SK-N-SH (cell line): ENCODE measurements around the gene PCLO. TPM values are rescaled to one million over a fixed set of nuclear protein-coding genes. Genes with fewer than 3 reads are reported as not detected.

Source experiments
- CTCF ChIA-PET: fragments of 300-600, 350-600 bp; formaldehyde crosslinking; extraction: SDS; loops from one replicate; lab custom pipeline; 2021; lab: Yijun Ruan, JAX
- POLR2A ChIA-PET: fragments of 350-600 bp; sonication (Branson Sonifier 250); formaldehyde crosslinking; extraction: SDS; loops from one replicate; lab custom pipeline; 2020; ENCODE audit warnings: antibody characterized with exemption, inconsistent platforms; lab: Yijun Ruan, JAX
- DNase-seq: peaks from one replicate; pipeline ENCODE4 v3.0.0; 2012
- H2AFZ ChIP-seq: fragments of 200-600 bp; sonication (generic); 2 replicates; pipeline ENCODE4 v1.8.1; 2016; ENCODE audit warnings: antibody characterized with exemption, mild to moderate bottlenecking, low read depth
- H3F3A ChIP-seq: fragments of 200-600 bp; sonication (generic); replicated peaks from 2 replicates; pipeline ENCODE3; 2016; ENCODE audit warnings: antibody characterized with exemption, mild to moderate bottlenecking; ENCODE audit not compliant: insufficient read depth
- H3K27ac ChIP-seq, 2 experiments: fragments of 200-500 bp in 1 of 2; fragments of 200-600 bp in 1 of 2; sonication (Bioruptor generic) in 1 of 2; sonication (generic), shearing (Covaris generic) in 1 of 2; 2 replicates each; pipeline versions ENCODE4 v1.5.1 to v1.6.1; 2014 to 2016; ENCODE audit warnings: low read depth in 2 of 2, inconsistent platforms in 1 of 2, low read length in 1 of 2, mild to moderate bottlenecking in 1 of 2, mixed read lengths in 1 of 2
- H3K27me3 ChIP-seq: fragments of 200-600 bp; sonication (generic), shearing (Covaris generic); 2 replicates; pipeline ENCODE4 v1.6.1; 2016; ENCODE audit warnings: mixed run types; ENCODE audit not compliant: insufficient read depth
- H3K36me3 ChIP-seq, 2 experiments: fragments of 200-500 bp in 1 of 2; fragments of 200-600 bp in 1 of 2; sonication (Bioruptor generic) in 1 of 2; sonication (generic) in 1 of 2; replicated peaks in 1 of 2; 2 replicates each; pipeline versions ENCODE3 to v1.5.1; 2014 to 2016; ENCODE audit warnings: low read length in 1 of 2, mild to moderate bottlenecking in 1 of 2; ENCODE audit not compliant: insufficient read depth in 2 of 2, control insufficient read depth in 1 of 2
- H3K4me1 ChIP-seq, 2 experiments: fragments of 200-500 bp in 1 of 2; fragments of 200-600 bp in 1 of 2; sonication (Bioruptor generic) in 1 of 2; sonication (generic), shearing (Covaris generic) in 1 of 2; 2 replicates each; pipeline versions ENCODE4 v1.5.1 to v1.6.1; 2014 to 2016; ENCODE audit warnings: low read depth in 1 of 2, low read length in 1 of 2, mixed run types in 1 of 2; ENCODE audit not compliant: insufficient read depth in 2 of 2, control insufficient read depth in 1 of 2
- H3K4me2 ChIP-seq: fragments of 200-600 bp; sonication (generic), shearing (Covaris generic); 2 replicates; pipeline ENCODE4 v1.6.1; 2017; ENCODE audit warnings: mixed run types
- H3K4me3 ChIP-seq, 2 experiments: fragments of 200-500 bp in 1 of 2; fragments of 200-600 bp in 1 of 2; sonication (Bioruptor generic) in 1 of 2; sonication (generic), shearing (Covaris generic) in 1 of 2; 2 replicates each; pipeline versions ENCODE4 v1.5.1 to v1.8.1; 2014 to 2016; ENCODE audit warnings: low read depth in 2 of 2, inconsistent platforms in 1 of 2, low read length in 1 of 2, mild to moderate bottlenecking in 1 of 2, mixed read lengths in 1 of 2, moderate library complexity in 1 of 2
- H3K79me2 ChIP-seq: fragments of 200-600 bp; sonication (generic); 2 replicates; pipeline ENCODE4 v1.8.1; 2017; ENCODE audit warnings: mild to moderate bottlenecking; ENCODE audit not compliant: insufficient read depth
- H3K9ac ChIP-seq: fragments of 200-600 bp; sonication (generic); 2 replicates; pipeline ENCODE4 v1.6.1; 2017; ENCODE audit warnings: mixed run types
- H3K9me2 ChIP-seq: fragments of 200-600 bp; sonication (generic); 2 replicates; pipeline ENCODE4 v1.6.1; 2017; ENCODE audit warnings: mixed run types
- H3K9me3 ChIP-seq: fragments of 200-600 bp; sonication (generic); 2 replicates; pipeline ENCODE4 v1.6.1; 2017; ENCODE audit warnings: mixed run types, mild to moderate bottlenecking, moderate library complexity
- H4K20me1 ChIP-seq: fragments of 200-600 bp; sonication (generic); 2 replicates; pipeline ENCODE4 v1.6.1; 2017; ENCODE audit warnings: mild to moderate bottlenecking, mixed run types; ENCODE audit not compliant: insufficient read depth
- FOSL2 ChIP-seq: IDR thresholded peaks from 2 replicates; pipeline ENCODE4 v1.4.0; 2012; ENCODE audit warnings: low read depth, mild to moderate bottlenecking, moderate library complexity, borderline replicate concordance
- FOXJ3 ChIP-seq: sonication (generic); formaldehyde crosslinking; IDR thresholded peaks from 2 replicates; pipeline ENCODE4 v1.5.1; 2020; ENCODE audit warnings: mild to moderate bottlenecking, missing genetic modification reagents
- JUND ChIP-seq: IDR thresholded peaks from 2 replicates; pipeline ENCODE4 v1.4.0; 2012
- PBX3 ChIP-seq: IDR thresholded peaks from 2 replicates; pipeline ENCODE4; 2012
- RAD21 ChIP-seq: IDR thresholded peaks from 2 replicates; pipeline ENCODE4 v1.6.1; 2012; ENCODE audit warnings: mild to moderate bottlenecking, low read length
- REST ChIP-seq: IDR thresholded peaks from 2 replicates; pipeline ENCODE4 v1.6.1; 2012; ENCODE audit warnings: mild to moderate bottlenecking, low read depth, low read length, moderate library complexity
- TCF12 ChIP-seq: IDR thresholded peaks from 2 replicates; pipeline ENCODE4 v1.4.0; 2012
- YY1 ChIP-seq: IDR thresholded peaks from 2 replicates; pipeline ENCODE4 v1.4.0; 2012; ENCODE audit warnings: low read depth, mild to moderate bottlenecking
- WGBS: methylation state at CpG from one replicate; pipeline ENCODE4 v1.1.6; 2017; ENCODE audit warnings: low lambda C conversion rate; 5-methylcytosine and 5-hydroxymethylcytosine counted together
- polyA plus RNA-seq, 3 experiments: library from polyadenylated mRNA; depleted of rRNA; stranded (reverse); fragments of >200 nt; gene quantifications; 2 replicates each; pipeline ENCODE4 v1.2.3, GENCODE V29; 2012

PCLO gene
- polyA plus RNA-seq, 1 of the 3 experiments (the other 2 are of a cell fraction), result 0.51 TPM

GRCh38 chr7:82965088-82966036, 197.3 kb downstream of the PCLO start:
- ChIA-PET POLR2A (no interaction called here), CTCF (interaction anchor here (1.0 kb wide), 1 partner anchor 15 kb away, joined by 3 read pairs; no protein-coding TSS in a partner anchor)

More at GRCh38 chr7:82965088-82966036, 197.3 kb downstream of the PCLO start:
- H3K27ac ChIP-seq, result no peak overlapping the region
- H3K4me2 ChIP-seq, result no peak overlapping the region
- no peaks in the 10 kb centered on the region for H4K20me1 ChIP-seq
- no peak overlapping the region for H3K9ac ChIP-seq
- H3K36me3 ChIP-seq, result peaks cover 0 to 2% of the 10 kb centered on the region in 2 experiments
- no peaks in the 10 kb centered on the region for H3K27me3 ChIP-seq
- H3K9me3 ChIP-seq, result no peaks in the 10 kb centered on the region
- H3K79me2 ChIP-seq, result no peaks in the 10 kb centered on the region
- no peaks in the 10 kb centered on the region for H3K4me1 ChIP-seq
- no peak for DNase-seq
- no peak overlapping the region for H3K4me3 ChIP-seq
- no peaks in the 10 kb centered on the region for H3K9me2 ChIP-seq
- TF ChIP-seq YY1 (no peak), JUND (no peak), FOSL2 (no peak), RAD21 (no peak), TCF12 (no peak), PBX3 (no peak), REST (no peak), FOXJ3 (no peak)
- TF ChIP-seq, all 33 proteins: peak for 0
- Histone ChIP-seq H2AFZ (no peak overlapping the region), H3F3A (no peaks in the 10 kb centered on the region)
- 80% methylated on average over 2 of the region's 2 CpGs for WGBS
